Right atrium auricular region (tissue), 2 donors: ENCODE measurements around the gene ARHGEF7. TPM values are rescaled to one million over a fixed set of nuclear protein-coding genes. Genes with fewer than 3 reads are reported as not detected.

Experiments used
- DNase-seq: peaks from one replicate; pipeline ENCODE4 v3.0.0-alpha.2; 2019; ENCODE audit warnings: low spot score
- H3K27ac ChIP-seq, 2 donors: fragments of 200-600 bp; sonication (generic); 1 replicate in 1 of 2; 2 replicates in 1 of 2; pipeline ENCODE4 v1.5.1; 2016 to 2019
- H3K27me3 ChIP-seq, 2 donors: fragments of 200-600 bp; sonication (generic); one replicate each; pipeline versions ENCODE4 v1.5.1 to v1.6.0; 2017 to 2019
- H3K36me3 ChIP-seq: fragments of 200-600 bp; sonication (generic); one replicate; pipeline ENCODE4 v1.5.1; 2016
- H3K4me1 ChIP-seq, 2 donors: fragments of 200-600 bp; sonication (generic); one replicate each; pipeline versions ENCODE4 v1.5.1 to v1.6.0; 2017 to 2019
- H3K4me3 ChIP-seq, 2 donors: fragments of 200-600 bp; sonication (generic); 1 replicate in 1 of 2; 2 replicates in 1 of 2; pipeline ENCODE4 v1.5.1; 2017 to 2019; ENCODE audit warnings: mild to moderate bottlenecking in 1 of 2, moderate library complexity in 1 of 2
- H3K9me3 ChIP-seq, 2 donors: fragments of 200-600 bp; sonication (generic); one replicate each; pipeline ENCODE4 v1.5.1; 2019
- total RNA-seq, 2 donors: library from RNA; depleted of rRNA; stranded (reverse); fragments of >200 nt; gene quantifications; one replicate each; pipeline ENCODE4 v1.1.0, GENCODE V29; 2016
- TF ChIP-seq, protein P1 (sequence below), 2 donors: fragments of 200-600 bp; sonication (generic); IDR thresholded peaks; one replicate each; pipeline ENCODE4 v1.5.1; 2019; ENCODE audit warnings: antibody characterized with exemption in 2 of 2

ARHGEF7 gene
- total RNA-seq, 2 donors from 2014 or later, result 27.8 to 36.9 TPM

DNA sequence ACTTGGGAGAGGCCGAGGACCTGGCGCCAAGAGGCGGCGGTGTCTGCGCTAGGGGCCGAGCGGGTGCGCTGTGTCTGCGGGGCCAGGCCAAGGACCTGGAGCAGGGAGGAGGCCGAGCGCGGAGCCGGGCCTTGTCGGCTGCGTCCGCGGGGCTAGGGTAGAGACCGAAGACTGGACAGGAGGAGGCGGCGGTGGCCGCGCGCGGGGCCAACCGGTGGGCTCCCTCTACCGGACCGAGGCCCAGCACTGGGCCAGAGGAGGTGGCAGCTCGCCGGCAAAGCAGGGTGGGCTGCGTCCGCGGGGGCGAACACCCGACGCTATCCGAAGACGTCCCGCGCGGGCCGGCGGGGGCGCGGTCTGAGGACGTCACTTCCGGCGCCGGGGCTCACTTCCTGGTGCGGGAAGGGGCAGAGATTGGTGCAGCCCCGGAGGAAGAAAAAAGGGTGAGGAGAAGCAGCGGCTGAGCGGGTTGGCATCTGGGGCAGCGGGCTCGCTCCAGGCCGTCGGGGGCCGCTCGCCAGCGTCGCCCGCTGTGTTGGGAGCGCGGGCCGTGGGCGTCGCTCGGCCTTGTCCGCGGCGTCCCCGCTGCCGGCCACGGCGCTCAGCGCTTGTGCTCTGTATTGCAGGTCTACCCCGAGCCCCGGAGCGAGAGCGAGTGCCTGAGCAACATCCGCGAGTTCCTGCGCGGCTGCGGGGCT, 38.3 kb downstream of the ARHGEF7 start:
- peak overlapping the region; percentile 94 to 99 for H3K27ac ChIP-seq
- no peaks in the 10 kb centered on the region for H3K27me3 ChIP-seq
- peak; percentile 92 for DNase-seq
- H3K36me3 ChIP-seq, result no peaks in the 10 kb centered on the region
- TF ChIP-seq, protein P1, sequence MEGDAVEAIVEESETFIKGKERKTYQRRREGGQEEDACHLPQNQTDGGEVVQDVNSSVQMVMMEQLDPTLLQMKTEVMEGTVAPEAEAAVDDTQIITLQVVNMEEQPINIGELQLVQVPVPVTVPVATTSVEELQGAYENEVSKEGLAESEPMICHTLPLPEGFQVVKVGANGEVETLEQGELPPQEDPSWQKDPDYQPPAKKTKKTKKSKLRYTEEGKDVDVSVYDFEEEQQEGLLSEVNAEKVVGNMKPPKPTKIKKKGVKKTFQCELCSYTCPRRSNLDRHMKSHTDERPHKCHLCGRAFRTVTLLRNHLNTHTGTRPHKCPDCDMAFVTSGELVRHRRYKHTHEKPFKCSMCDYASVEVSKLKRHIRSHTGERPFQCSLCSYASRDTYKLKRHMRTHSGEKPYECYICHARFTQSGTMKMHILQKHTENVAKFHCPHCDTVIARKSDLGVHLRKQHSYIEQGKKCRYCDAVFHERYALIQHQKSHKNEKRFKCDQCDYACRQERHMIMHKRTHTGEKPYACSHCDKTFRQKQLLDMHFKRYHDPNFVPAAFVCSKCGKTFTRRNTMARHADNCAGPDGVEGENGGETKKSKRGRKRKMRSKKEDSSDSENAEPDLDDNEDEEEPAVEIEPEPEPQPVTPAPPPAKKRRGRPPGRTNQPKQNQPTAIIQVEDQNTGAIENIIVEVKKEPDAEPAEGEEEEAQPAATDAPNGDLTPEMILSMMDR (IDR thresholded peaks at IDR 0.05), result peak in 1 of 2 donors; percentile 48
- peak overlapping the region; percentile 87 to 98 for H3K4me3 ChIP-seq
- no peaks in the 10 kb centered on the region for H3K9me3 ChIP-seq
- H3K4me1 ChIP-seq, result peaks cover 0 to 44% of the 10 kb centered on the region in 2 donors

DNA sequence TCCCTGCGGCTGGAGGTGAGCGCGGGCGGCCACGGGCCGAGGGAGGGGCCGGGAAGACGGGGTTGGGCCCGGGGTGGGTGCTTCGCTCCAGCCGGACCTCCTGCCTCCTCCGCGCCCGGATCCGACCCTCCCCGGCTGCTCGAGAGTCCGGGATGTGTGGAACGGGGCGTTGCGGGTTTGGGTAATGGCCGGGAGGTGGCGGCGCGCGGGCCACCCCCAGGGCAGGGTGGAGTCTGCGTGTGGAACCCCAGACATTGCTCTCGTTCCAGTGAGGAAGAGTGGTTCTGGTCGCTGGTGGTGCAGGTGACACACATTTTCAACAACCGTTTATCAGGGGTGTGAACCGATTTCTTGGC, 38.8 kb downstream of the ARHGEF7 start:
- TF ChIP-seq, protein P1 (IDR thresholded peaks at IDR 0.05), result peak in 1 of 2 donors; percentile 38
- no peaks in the 10 kb centered on the region for H3K27me3 ChIP-seq
- H3K4me1 ChIP-seq, result peaks cover 0 to 46% of the 10 kb centered on the region in 2 donors
- H3K4me3 ChIP-seq, result peak overlapping the region; percentile 87 to 98
- no peaks in the 10 kb centered on the region for H3K36me3 ChIP-seq
- peak; percentile 70 for DNase-seq
- H3K9me3 ChIP-seq, result no peaks in the 10 kb centered on the region
- peak overlapping the region; percentile 94 to 99 for H3K27ac ChIP-seq

DNA sequence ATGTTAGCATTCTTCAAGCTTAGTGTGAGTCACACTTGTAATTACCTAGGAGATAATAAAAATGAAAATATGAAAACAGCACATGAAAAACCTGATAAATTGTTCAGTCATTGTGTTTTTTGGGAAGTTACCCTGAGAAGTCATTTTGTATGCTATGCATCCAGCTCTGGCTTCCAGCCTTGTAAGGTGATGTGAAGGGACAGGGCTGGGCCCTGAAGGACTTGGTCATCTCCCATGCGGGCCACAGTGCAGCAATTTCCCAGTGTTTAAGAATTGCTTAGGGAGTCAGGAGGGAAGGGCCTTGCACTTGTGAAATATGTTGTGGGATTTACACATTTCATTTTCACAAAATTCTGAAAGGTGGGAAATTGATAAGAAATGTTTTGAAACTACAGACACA, 41.3 kb downstream of the ARHGEF7 start:
- DNase-seq, result no peak
- Histone ChIP-seq H3K4me3 (no peak overlapping the region), H3K9me3 (no peaks in the 10 kb centered on the region), H3K27me3 (no peaks in the 10 kb centered on the region), H3K4me1 (peaks cover 0 to 46% of the 10 kb centered on the region in 2 donors), H3K36me3 (peaks cover 3% of the 10 kb centered on the region), H3K27ac (no peak overlapping the region)
- TF ChIP-seq, protein P1 (IDR thresholded peaks at IDR 0.05), result no peak

DNA sequence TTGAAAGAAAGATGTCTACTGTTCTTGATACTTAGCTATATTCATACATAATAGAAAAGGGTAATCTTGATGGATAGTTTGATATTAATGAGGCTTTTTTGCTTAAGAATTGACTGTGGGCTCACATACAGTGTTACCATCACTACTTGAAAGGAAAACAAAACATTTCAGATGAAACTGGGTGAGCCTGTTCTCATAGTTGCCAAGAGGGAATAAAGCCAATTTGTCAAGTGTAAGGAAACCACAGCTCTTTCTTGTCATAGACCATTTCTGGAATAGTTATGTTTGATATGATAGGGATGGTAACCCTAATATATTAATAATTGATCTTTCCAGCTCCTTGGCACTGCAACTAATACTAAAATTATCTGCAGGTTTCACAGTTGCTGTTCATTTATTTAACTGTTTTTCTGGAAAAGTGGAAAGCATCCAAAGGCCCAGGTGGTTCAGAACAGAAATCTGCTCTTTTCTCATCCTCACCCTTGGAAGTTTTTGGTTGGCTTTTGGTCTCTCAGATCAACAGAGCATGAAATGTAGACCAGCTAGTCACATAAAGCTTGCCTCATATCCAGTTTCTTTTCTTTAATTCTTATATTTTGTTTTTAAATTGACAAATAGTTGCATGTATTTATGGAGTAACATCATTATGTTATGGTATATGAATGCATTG, 43.2 kb downstream of the ARHGEF7 start:
- H3K36me3 ChIP-seq, result peaks cover 3% of the 10 kb centered on the region
- peaks cover 0 to 36% of the 10 kb centered on the region in 2 donors for H3K4me1 ChIP-seq
- H3K9me3 ChIP-seq, result no peaks in the 10 kb centered on the region
- no peaks in the 10 kb centered on the region for H3K27me3 ChIP-seq
- H3K4me3 ChIP-seq, result no peak overlapping the region
- DNase-seq, result no peak
- no peak overlapping the region for H3K27ac ChIP-seq
- TF ChIP-seq, protein P1 (IDR thresholded peaks at IDR 0.05), result no peak

GRCh38 chr13:111159362-111160320, 44.5 kb downstream of the ARHGEF7 start:
- Histone ChIP-seq H3K9me3 (no peaks in the 10 kb centered on the region), H3K4me1 (peaks cover 0 to 31% of the 10 kb centered on the region in 2 donors), H3K27ac (no peak overlapping the region), H3K4me3 (no peak overlapping the region), H3K36me3 (peaks cover 3% of the 10 kb centered on the region), H3K27me3 (no peaks in the 10 kb centered on the region)
- TF ChIP-seq, protein P1 (IDR thresholded peaks at IDR 0.05), result no peak
- no peak for DNase-seq
